ENCODE results near the gene GPR82. TPM values are rescaled to one million over a fixed set of nuclear protein-coding genes. Genes with fewer than 3 reads are reported as not detected.

Gene GPR82
- not detected in 2 replicates for total RNA-seq

DNA sequence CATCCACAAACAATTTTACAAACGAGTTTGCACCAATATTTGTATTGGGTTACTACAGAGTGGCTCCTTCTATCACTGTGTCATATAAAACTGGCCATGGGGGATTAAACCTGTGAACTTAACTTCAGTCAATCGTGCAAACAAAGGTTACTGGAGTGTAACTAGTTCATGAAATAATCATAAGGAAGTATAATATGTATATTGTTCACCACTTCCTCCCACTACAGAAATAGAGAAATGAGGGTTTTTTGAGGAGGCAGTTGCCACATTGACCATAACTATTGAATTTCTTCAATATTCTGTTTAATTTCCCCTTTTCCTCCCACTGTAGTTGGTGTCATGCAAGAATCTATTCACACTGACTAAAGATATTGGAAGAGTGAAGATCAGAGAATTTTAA is at the start of gene GPR82:
TSS of gene GPR82 (plus strand) at position 356 of the 400 bp plus-strand sequence. CDS start 2,846 bp downstream, outside the sequence.

GRCh38 chrX:41688835-41689234 is 35.1 kb upstream of the GPR82 start, which contains the start of gene GPR34:
TSS of gene GPR34 (plus strand) at chrX:41688973. CDS start at chrX:41695634, 6,661 bp downstream.

Other genes with a start within 250 kb of the GPR82 start
- gene GPR34, start 35.2 kb upstream of the GPR82 start, total RNA-seq: not detected in 2 replicates
- gene CASK, start 199.4 kb downstream of the GPR82 start, total RNA-seq: 11.3 and 28.2 TPM in 2 replicates